B cell (primary cell): ENCODE results near the gene DPYD. TPM values are rescaled to one million over a fixed set of nuclear protein-coding genes. Genes with fewer than 3 reads are reported as not detected.

Source experiments
- ATAC-seq: fragments of 200-7000 bp; cut with Tn5 transposase; one replicate; pipeline ENCODE4 v1.10.0; 2021; ENCODE audit warnings: low read depth, mild to moderate bottlenecking, moderate number of reproducible peaks, moderate library complexity
- CTCF ChIA-PET: fragments of 350-600 bp; sonication (Branson Sonifier 250); formaldehyde crosslinking; loops from one replicate; lab custom pipeline; 2021; ENCODE audit warnings: antibody characterized with exemption, inconsistent platforms; lab: Charles Lee
- POLR2A ChIA-PET: fragments of 350-600 bp; sonication (Branson Sonifier 250); formaldehyde crosslinking; loops from one replicate; lab custom pipeline; 2021; ENCODE audit warnings: antibody characterized with exemption; lab: Charles Lee
- DNase-seq: peaks from one replicate; pipeline ENCODE4 v3.0.0; 2013
- H2AFZ ChIP-seq: 2 replicates; pipeline ENCODE4 v1.6.1; 2012; ENCODE audit warnings: mild to moderate bottlenecking, low read depth, low read length; ENCODE audit not compliant: insufficient read depth, poor library complexity, severe bottlenecking
- H3K27ac ChIP-seq, 2 donors: 1 replicate in 1 of 2; 2 replicates in 1 of 2; pipeline ENCODE4 v1.5.1; 2012 to 2013; ENCODE audit warnings: low read length in 2 of 2, mild to moderate bottlenecking in 2 of 2, moderate library complexity in 1 of 2
- H3K27me3 ChIP-seq, 4 experiments: fragments of 200-600 bp in 1 of 4; sonication (generic) in 1 of 4; replicated peaks in 1 of 4; 1 replicate in 2 of 4; 2 replicates in 2 of 4; pipeline versions ENCODE4 v1.6.1 to v1.7.0; 2013 to 2016; ENCODE audit warnings: low read length in 3 of 4, mild to moderate bottlenecking in 2 of 4, mixed read lengths in 1 of 4, moderate library complexity in 1 of 4; ENCODE audit not compliant: insufficient read depth in 4 of 4, control insufficient read depth in 3 of 4; ENCODE audit errors: control extremely low read depth in 1 of 4
- H3K36me3 ChIP-seq, 2 experiments: replicated peaks in 1 of 2; 1 replicate in 1 of 2; 2 replicates in 1 of 2; pipeline versions ENCODE4 v1.6.1 to v1.7.1; 2013; ENCODE audit warnings: low read length in 1 of 2; ENCODE audit not compliant: insufficient read depth in 2 of 2, control insufficient read depth in 1 of 2; ENCODE audit errors: control extremely low read depth in 1 of 2, extremely low read depth in 1 of 2
- H3K4me1 ChIP-seq, 2 donors: fragments of 200-600 bp in 1 of 2; sonication (generic) in 1 of 2; 1 replicate in 1 of 2; 2 replicates in 1 of 2; pipeline versions ENCODE4 v1.5.1 to v1.6.1; 2013 to 2017; ENCODE audit warnings: low read length in 2 of 2; ENCODE audit not compliant: control insufficient read depth in 2 of 2, insufficient read depth in 2 of 2
- H3K4me2 ChIP-seq: replicated peaks from 2 replicates; pipeline ENCODE3; 2012; ENCODE audit warnings: mild to moderate bottlenecking, low read depth, low read length; ENCODE audit not compliant: poor library complexity, severe bottlenecking
- H3K4me3 ChIP-seq, 5 experiments: fragments of 200-600 bp in 1 of 5; sonication (generic) in 1 of 5; 1 replicate in 3 of 5; 2 replicates in 2 of 5; pipeline versions ENCODE4 v1.5.1 to v1.7.0; 2011 to 2016; ENCODE audit warnings: low read length in 4 of 5, mild to moderate bottlenecking in 4 of 5, low read depth in 2 of 5, control low read depth in 1 of 5, moderate library complexity in 1 of 5; ENCODE audit not compliant: insufficient read depth in 1 of 5; ENCODE audit errors: control extremely low read depth in 1 of 5, extremely low read depth in 1 of 5
- H3K79me2 ChIP-seq: fragments of 200-600 bp; sonication (generic); one replicate; pipeline ENCODE4 v1.6.0; 2016; ENCODE audit warnings: low read length; ENCODE audit not compliant: control insufficient read depth, insufficient read depth
- H3K9ac ChIP-seq: fragments of 200-600 bp; sonication (generic); 2 replicates; pipeline ENCODE4 v1.6.1; 2017; ENCODE audit warnings: mild to moderate bottlenecking, low read length, moderate library complexity
- H3K9me3 ChIP-seq, 3 donors: one replicate each; pipeline versions ENCODE4 v1.6.1 to v1.7.1; 2013; ENCODE audit warnings: low read length in 2 of 3; ENCODE audit not compliant: control insufficient read depth in 2 of 3, insufficient read depth in 1 of 3; ENCODE audit errors: control extremely low read depth in 1 of 3
- H4K20me1 ChIP-seq: 2 replicates; pipeline ENCODE4 v1.6.0; 2012; ENCODE audit warnings: mild to moderate bottlenecking, low read length; ENCODE audit not compliant: insufficient read depth, control insufficient read depth, poor library complexity, severe bottlenecking
- H3K27ac Mint-ChIP-seq: one replicate; pipeline ENCODE4 v1.8.0; 2021; ENCODE audit warnings: mixed read lengths
- H3K27me3 Mint-ChIP-seq: one replicate; pipeline ENCODE4 v1.8.0; 2021; ENCODE audit warnings: mixed read lengths
- H3K4me1 Mint-ChIP-seq: one replicate; pipeline ENCODE4 v1.8.0; 2021; ENCODE audit warnings: mixed read lengths
- H3K4me3 Mint-ChIP-seq: one replicate; pipeline ENCODE4 v1.8.0; 2021; ENCODE audit warnings: mixed read lengths
- H3K9me3 Mint-ChIP-seq: one replicate; pipeline ENCODE4 v1.8.0; 2022; ENCODE audit warnings: mixed read lengths; ENCODE audit not compliant: insufficient read depth
- EZH2 ChIP-seq: IDR thresholded peaks from 2 replicates; pipeline ENCODE4 v1.6.1; 2012; ENCODE audit warnings: borderline replicate concordance, low read depth, mild to moderate bottlenecking, moderate library complexity, low read length; ENCODE audit not compliant: insufficient read depth, poor library complexity, severe bottlenecking
- WGBS: methylation state at CpG from one replicate; pipeline ENCODE4 v1.1.5; 2013; ENCODE audit warnings: missing lambda C conversion rate; ENCODE audit not compliant: insufficient coverage; 5-methylcytosine and 5-hydroxymethylcytosine counted together
- intact Hi-C: fragments of 100-400 bp; cut with micrococcal nuclease; formaldehyde crosslinking; loops from one replicate; pipeline ENCODE4 v1.10.0; 2022
- polyA plus RNA-seq: library from polyadenylated mRNA; depleted of rRNA; stranded (reverse); fragments of >200 nt; gene quantifications from 2 replicates; pipeline ENCODE4 v1.2.3, GENCODE V29; 2012
- total RNA-seq, 2 donors: library from RNA; stranded (reverse); fragments of 120-200 nt in 1 of 2; gene quantifications; 1 replicate in 1 of 2; 2 replicates in 1 of 2; pipeline versions ENCODE4 v1.2.3 to v1.2.4, GENCODE V29; 2013 to 2022
- TF ChIP-seq, protein P1 (sequence below): fragments of 200-600 bp; IDR thresholded peaks from one replicate; pipeline ENCODE4 v1.8.0; 2022; ENCODE audit warnings: antibody characterized with exemption, mild to moderate bottlenecking

Gene DPYD
- total and polyA plus RNA-seq, 2 donors (not counting 1 experiment from before 2014, with no cell fraction given) = 4.2 to 19.0 TPM

- H3K4me1 ChIP-seq = peaks cover 4 to 7% of the 10 kb centered on the region in 2 donors
- H3K4me1 Mint-ChIP-seq = peaks cover 8% of the 10 kb centered on the region
- no peak overlapping the region for H2AFZ ChIP-seq
- TF ChIP-seq, protein P1, sequence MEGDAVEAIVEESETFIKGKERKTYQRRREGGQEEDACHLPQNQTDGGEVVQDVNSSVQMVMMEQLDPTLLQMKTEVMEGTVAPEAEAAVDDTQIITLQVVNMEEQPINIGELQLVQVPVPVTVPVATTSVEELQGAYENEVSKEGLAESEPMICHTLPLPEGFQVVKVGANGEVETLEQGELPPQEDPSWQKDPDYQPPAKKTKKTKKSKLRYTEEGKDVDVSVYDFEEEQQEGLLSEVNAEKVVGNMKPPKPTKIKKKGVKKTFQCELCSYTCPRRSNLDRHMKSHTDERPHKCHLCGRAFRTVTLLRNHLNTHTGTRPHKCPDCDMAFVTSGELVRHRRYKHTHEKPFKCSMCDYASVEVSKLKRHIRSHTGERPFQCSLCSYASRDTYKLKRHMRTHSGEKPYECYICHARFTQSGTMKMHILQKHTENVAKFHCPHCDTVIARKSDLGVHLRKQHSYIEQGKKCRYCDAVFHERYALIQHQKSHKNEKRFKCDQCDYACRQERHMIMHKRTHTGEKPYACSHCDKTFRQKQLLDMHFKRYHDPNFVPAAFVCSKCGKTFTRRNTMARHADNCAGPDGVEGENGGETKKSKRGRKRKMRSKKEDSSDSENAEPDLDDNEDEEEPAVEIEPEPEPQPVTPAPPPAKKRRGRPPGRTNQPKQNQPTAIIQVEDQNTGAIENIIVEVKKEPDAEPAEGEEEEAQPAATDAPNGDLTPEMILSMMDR = no peak
- TF ChIP-seq EZH2 = no peak
- H3K27ac Mint-ChIP-seq = no peak overlapping the region
- no peaks in the 10 kb centered on the region for H3K27me3 Mint-ChIP-seq
- CTCF ChIA-PET = no interaction called here
- no peak overlapping the region for H3K27ac ChIP-seq
- intact Hi-C loops = no loop called here
- no peak overlapping the region for H3K4me2 ChIP-seq
- H3K79me2 ChIP-seq = no peaks in the 10 kb centered on the region
- no CpG with 5 or more reads among the region's 3 CpGs for WGBS
- H3K9me3 Mint-ChIP-seq = no peaks in the 10 kb centered on the region
- H3K4me3 ChIP-seq = no peak overlapping the region
- no peaks in the 10 kb centered on the region for H3K36me3 ChIP-seq
- no peak overlapping the region for H3K4me3 Mint-ChIP-seq
- DNase-seq (peak; percentile 43), ATAC-seq (peak; percentile 53)
- no peaks in the 10 kb centered on the region for H4K20me1 ChIP-seq
- H3K9ac ChIP-seq = no peak overlapping the region
- no peaks in the 10 kb centered on the region for H3K27me3 ChIP-seq
- no peaks in the 10 kb centered on the region for H3K9me3 ChIP-seq
- POLR2A ChIA-PET = no interaction called here
Measured at GRCh38 chr1:97827887-97828286, 92.9 kb downstream of the DPYD start.

DNA sequence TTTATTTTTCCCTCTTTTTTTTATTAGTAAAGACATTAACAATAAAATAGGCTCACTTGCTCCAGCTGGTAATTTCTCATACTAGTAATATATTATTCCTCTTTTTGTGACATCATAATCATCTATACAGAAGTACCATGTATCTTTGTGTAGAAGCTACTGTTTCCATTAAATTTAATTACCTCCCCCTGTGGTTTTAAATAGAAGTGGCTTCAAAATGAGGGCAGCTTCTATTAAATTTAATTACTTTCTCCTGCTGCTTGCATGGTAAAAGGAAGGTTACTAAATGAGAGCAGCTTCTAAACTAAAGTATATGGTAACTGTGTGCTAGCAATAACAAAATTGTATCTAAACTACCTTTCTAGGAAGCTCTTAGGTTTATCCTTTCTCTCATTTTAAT lies 94.0 kb downstream of the DPYD start:
- no peaks in the 10 kb centered on the region for H3K79me2 ChIP-seq
- no peak overlapping the region for H3K27ac ChIP-seq
- ChIA-PET CTCF (no interaction called here), POLR2A (no interaction called here)
- no peaks in the 10 kb centered on the region for H3K9me3 Mint-ChIP-seq
- no peaks in the 10 kb centered on the region for H3K27me3 Mint-ChIP-seq
- H3K9me3 ChIP-seq = no peaks in the 10 kb centered on the region
- H3K4me2 ChIP-seq = no peak overlapping the region
- TF ChIP-seq, protein P1 = no peak
- TF ChIP-seq EZH2 = no peak
- ATAC-seq = no peak
- no peaks in the 10 kb centered on the region for H3K27me3 ChIP-seq
- no peak overlapping the region for H3K4me3 ChIP-seq
- no peak overlapping the region for H3K4me3 Mint-ChIP-seq
- peaks cover 8% of the 10 kb centered on the region for H3K4me1 Mint-ChIP-seq
- H4K20me1 ChIP-seq = no peaks in the 10 kb centered on the region
- H3K36me3 ChIP-seq = no peaks in the 10 kb centered on the region
- peaks cover 4 to 7% of the 10 kb centered on the region in 2 donors for H3K4me1 ChIP-seq
- intact Hi-C loops = no loop called here
- no peak overlapping the region for H3K9ac ChIP-seq
- no peak overlapping the region for H2AFZ ChIP-seq
- H3K27ac Mint-ChIP-seq = no peak overlapping the region
- DNase-seq = no peak
